HG03175 (cell line): ENCODE results near the gene RARB.

Experiments
- ATAC-seq: cut with Tn5 transposase; IDR thresholded peaks from one replicate; pipeline ENCODE4 v1.9.1; 2021; ENCODE audit warnings: mild to moderate bottlenecking, moderate library complexity; ENCODE audit not compliant: unreplicated experiment

RARB gene

DNA sequence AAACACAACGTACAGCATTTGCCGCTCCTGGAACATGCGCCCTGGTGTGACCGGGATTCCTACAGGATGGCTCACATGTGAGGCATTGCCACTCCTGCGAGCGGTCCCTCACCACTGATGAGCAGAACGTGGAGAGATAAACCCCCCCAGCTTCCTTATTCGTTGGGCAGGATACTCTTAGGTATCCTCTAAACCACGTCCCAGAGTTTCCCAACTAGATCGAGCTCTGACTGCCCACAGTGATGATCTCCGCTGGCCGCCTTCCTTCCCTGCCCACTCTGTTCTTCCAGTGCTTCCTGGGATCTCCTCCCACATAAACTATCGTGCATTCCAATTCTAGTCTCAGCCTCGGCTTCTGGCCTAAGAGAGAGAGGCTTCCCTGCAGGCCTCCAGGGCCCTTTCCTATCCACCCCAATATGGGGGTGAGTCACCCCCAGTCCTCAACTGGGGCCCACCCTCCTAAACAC lies 144.9 kb downstream of the RARB start:
- no peak for ATAC-seq

DNA sequence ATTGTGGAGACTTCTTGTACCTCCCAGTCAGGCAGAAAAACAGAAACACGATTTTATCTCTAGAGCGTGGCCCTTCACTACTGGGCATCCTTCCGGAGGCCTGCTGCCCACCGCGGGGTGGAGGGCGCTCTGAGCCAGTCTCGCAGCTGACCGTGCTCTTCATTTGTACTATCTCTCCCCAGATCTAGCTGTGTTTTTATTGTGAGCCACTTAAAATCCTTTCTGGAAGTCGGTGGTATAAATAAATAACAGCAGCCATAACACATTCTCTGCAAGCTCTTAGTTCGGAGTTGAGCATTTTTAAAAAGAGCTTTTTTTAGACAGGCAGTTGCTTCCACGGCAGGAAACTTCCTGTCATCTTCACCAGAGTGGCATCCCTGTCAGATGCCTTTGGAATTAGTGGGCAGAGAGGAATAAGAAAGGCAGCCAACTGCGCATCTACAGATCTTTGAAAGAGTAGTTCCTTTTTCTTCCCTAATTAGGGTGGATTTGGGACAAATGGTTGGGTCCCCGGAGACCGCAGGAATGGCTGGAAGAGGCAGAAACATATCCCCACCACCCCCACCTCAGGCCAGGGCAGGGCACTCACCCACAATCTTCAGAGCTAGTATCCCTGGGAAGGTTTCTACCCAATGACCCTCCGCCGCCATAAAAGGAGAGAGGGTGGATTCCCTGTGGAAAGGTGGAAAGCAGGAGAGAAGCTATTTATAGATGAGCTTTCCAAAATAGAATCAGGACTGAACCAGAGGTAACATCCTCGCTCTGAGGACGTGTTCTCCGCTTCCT lies 145.5 kb downstream of the RARB start:
- ATAC-seq, result no peak

DNA sequence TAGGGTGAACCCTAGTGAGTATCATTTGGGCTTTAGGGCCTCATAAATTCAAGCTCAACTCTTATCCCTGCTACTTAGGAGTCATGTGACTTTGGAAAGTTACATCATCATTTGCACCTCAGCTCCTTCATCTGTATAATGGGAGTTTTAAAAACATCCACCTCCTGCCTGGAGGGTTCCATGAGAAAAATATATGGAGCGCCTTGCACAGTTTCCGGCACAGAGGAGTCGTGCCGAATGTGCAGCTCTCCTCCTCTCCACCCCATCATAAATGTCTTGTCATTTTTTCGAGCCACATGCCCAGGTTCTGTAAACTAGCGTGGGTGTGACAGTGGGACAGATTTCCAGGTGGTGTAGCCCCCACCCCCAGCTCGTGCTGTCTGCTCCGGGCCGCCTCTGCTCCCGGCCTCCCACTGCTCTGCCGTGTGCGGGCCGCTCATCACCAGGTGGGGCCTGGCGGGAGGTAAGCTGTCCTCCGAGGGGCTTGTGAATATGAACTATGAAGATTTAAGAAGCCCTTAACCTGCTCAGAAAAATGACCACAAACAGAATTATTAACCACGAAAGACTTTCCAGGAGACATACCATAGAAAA lies 146.2 kb downstream of the RARB start:
- no peak for ATAC-seq

DNA sequence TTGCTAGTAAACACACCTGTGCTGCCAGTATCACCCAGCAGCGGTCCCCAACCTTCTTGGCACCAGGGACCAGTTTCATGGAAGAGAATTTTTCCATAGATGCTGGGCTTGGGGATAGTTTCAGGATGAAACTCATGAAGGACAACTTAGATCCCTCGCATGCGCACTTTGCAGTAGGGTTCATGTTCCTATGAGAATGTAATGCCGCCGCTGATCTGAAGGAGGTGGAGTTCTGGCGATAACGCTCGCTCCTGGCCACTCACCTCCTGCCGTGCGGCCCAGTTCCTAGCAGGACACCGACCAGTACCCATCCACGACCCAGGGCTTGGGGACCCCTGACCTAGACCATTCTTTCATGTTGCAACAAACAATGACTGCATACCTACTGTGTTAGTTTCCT lies 146.9 kb downstream of the RARB start:
- no peak for ATAC-seq

DNA sequence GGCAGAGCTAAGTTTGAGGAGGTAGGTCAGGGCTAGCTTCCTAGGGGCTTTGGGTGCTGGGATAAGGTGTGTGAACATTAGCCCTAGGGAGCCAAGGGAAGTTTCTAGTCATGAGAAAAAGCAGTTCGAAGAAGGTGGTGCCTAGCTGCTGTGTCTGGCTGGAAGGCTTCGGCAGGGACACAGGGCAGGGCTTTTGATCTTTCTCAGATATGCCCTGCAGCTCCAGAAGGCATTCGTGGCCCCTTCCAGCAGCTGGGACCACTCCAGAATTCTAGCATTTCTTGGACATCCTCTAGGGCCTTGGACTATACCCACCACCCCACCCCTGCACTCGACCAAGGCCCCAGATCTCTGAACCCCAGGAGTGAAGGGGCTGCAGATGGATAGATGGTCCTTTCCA lies 148.1 kb downstream of the RARB start:
- ATAC-seq, result no peak

DNA sequence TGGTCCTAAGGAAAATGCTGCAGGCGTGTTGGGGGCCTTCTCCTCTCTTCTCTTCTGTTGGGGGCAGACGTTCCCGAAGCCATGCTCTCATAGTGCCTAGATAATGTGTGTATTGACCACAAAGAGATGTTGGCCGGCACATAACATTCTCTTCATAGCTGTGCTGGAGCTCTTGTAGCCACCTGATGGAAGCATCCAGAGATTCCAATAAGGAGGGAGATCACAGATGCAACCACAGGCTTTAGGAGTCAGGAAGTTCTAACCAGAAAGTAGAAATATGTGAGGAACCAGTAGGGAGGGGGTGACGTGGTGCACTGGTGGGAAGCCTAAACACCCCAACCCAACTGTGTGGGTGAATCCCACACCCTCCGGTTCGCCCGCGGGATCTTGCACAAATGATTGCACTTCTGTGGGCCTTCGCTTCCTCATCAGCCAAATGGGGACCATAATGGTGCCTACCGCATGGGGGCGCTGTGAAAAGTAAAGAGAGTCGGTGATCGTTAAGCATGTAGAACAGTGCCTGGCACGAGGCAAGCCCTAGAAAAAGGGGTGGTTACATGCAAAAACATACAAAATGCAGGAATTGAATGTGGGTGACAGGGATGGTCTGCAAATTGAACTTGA lies 148.9 kb downstream of the RARB start:
- ATAC-seq, result no peak

DNA sequence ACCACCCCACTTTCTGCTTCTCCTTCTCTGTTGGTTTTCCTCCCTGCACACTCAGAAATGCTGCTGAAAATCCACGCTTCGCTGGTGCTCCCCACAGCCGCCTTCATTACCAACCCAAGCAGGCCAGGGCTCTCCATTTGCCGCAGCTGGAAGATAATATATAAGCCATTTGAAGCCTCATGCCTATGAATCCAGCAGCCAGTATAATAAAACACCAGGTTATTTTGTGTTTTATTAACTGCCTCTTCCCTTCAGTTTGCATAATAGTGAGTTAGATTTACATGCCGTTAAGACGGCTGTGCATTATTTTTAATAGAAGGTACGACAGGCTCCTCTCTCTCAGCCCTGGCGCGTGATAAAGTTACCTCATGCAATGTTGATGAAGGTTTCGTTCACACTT lies 150.0 kb downstream of the RARB start:
- ATAC-seq, result no peak

DNA sequence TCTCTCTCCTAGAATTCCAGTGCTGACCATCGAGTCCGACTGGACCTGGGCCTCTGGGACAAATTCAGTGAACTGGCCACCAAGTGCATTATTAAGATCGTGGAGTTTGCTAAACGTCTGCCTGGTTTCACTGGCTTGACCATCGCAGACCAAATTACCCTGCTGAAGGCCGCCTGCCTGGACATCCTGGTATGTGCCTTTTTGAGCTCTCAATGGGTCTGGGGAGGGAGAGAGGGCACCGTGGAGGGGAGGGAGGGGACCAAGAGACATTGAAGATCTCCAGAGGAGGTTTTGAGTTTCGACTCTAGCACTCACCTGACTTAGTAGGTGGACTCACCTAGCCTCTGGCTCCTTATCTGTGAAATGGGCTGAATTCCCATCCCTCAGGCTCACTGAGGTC lies 152.5 kb downstream of the RARB start:
- no peak for ATAC-seq

DNA sequence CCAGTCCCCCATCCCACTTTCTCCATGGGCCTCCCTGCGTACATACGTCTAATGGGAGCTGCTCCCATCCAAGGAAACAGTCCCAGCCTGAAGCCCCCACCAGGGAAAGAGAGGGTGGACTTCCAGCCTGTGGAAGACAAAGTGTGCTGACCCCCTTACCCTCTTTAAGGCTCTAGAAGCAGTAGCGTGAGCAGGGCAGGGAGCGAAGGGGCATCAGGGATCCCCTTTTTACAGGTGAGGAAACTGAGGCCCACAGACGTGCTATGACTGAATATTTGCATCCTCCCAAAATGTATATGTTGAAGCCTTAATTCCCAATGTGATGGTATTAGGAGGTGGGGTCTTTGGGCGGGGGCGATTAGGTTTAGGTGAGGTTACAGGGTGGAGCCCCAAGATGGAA lies 153.3 kb downstream of the RARB start:
- no peak for ATAC-seq

DNA sequence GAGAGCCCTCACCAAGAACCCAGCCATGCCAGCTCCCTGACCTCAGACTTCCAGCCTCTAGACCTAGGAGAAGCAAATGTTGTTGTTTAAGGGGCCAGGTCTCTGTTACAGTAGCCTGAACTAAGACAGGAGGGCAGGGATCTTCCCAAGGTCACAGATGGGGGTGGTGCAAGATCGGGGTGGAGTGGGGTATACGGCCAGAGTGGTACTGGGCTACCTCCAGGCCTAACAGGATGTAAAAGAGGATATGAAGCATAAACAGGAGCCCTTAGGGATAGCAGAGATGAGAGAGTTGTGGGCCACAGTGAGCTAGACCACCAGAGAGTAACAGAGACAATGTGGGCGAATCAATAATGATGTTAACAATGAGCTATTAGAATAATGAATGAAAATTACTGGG lies 153.8 kb downstream of the RARB start:
- ATAC-seq, result no peak

DNA sequence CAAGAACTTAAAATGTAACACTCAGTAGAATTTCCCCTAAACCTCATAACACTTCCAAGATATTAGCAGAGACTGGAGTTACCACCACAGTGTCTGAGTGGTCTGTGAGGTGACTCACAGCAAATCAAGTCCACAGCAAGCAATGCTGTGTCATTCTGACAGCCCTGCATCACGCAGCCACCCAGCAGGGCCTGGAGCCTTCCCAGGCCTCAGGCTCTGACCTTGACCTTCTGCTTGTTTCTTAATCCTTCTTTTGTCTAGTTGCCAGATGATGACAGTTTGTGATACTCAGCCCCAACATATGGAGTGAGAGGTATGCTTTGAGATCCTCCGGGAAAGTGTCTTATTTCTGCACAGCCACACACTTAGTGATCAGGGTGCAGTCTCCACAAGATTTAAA lies 154.2 kb downstream of the RARB start:
- ATAC-seq, result no peak

DNA sequence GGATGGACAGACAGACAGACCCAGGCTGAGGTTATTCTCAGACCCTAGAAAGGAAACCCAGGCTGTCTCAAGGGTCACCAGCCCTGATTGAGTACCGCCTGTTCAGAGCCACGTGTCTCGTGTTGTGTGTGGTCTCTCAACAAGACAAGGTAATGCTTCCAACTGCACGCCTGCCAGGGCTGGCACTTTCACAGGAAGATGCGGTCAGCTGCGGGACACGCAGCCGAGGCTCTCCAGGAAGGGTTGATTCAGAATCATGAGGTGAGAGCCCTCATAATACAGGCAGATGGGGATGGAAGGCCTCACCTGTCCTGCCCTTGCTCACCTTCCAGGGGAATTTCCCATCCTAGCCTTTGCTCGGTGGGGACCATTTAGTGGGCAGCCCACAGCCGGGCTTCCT lies 155.3 kb downstream of the RARB start:
- no peak for ATAC-seq

DNA sequence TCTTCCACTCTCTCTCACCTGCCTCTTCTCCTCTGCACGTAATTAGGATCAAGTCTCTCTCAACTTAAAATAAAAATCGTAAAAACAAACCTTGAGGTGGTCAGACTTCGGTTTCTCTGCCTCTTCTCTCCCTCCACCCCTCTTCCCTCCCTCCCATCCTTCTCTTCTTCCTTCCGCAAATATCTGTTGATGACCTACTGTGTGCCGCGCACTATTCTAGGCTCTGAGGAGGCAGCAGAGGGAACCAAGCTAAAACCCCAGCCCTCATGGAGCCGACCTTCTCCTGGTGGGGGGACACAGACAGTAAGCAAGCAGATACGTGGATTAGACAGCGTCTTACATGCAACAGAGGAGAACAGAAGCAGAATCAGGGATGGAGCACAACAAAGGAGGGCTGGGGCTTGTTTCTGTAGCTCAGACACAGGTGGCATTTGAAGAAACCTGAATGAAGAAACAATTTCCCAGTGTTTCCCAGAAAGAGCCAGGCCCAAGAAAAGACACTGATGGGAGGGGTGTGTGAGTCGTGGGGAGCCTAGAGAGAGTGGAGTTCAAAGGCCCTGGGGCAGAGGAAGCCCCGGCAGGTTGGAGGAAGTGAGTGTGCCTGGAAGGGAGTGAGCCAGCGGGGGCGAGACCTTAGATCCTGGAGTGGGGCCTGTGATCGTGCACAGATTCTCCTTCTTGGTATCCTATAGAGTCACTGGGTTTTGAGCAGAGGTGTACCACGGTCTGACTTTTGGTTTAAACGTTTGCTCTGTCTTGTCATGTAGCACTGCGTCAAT lies 156.1 kb downstream of the RARB start:
- no peak for ATAC-seq

DNA sequence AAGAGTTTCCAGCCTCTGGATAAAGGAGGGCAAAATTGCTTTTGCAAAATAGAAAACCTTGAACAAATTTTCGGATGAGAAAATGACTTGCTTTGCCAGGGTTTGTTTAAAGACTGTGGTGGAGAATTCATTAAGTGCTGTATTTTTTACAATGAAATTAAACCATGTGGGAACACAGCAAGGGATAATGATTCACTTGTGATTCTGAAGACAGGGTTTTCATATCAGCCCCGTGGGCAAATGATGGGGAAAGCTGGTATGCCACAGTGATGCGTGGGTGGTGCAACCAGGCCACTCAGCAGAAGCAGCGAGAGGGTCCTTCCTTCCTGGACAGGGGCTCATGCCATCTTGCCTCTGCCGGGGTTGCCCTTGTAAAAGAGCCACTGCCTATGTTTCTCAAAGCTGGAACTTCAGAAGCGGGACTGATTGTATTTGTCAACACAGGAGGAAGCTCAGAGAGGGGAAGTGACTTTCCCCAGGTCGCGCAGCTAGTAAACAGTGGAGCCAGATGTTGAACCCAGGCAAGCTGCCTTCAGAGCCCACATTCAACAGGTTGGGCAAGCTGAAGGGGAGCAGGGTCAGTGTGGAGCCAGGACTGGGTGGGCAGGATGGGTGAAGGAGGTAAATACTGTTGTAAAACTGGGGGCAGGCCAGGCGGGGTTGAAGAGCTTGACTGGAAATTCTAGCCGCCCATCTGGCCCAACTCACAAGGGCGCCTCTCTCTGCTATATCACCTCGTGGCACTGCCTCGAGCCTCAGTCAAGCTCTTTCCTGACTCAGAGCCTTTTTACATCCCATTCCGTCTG lies 157.5 kb downstream of the RARB start:
- ATAC-seq, result no peak

DNA sequence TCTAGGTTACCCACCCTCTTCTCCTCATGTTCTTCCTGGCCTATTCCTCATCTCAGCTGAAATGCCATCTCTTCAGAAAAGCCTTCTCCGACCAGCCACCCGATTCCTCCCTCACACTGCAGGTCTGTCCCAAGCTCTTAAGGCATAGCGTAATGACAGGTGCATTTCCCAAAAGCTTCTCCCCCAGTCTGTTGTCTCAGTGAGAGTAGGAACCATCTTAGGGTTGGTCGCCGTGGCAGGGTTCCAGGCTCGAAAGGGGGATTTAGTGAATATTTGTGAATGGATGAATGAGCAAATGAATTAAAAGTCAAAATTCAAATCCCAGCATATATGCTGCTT lies 158.1 kb downstream of the RARB start:
- ATAC-seq, result no peak

DNA sequence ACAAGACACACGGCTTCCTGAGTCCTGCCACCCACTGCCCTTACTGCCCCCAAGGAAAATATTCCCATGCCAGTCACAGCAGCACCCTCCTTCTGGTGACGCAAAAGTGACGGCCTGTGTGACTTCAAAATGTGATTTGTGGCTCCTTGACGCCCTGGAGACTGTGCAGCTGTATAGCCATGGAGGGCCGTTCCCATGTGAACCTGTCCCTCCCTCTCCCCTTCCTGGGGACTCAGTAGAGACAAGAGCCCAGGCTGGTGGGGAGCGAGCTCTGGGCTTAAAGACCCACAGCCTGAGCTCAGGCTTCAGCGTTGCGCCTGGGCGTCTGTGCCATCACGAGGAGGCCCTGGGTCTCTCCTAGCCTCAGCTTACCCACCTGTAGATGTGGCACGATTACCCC lies 158.5 kb downstream of the RARB start:
- no peak for ATAC-seq

DNA sequence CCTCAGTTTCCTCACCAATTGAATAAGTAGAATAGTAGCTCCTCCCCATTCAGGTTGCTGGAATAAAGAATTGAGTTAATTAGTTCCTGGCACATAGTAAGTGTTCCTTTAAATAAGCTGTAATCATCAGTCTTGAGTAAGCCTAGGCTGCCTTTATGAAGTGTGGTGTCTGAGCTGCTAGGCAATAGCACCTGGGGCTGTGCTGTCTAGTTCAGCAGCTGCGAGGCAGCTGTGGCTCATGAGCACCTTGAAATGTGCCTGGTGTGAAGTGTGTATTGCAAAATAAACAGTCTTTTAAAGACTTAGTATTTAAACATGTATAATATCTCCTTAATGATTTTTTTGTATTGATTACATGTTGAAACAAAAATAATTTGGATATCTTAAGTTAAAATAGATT lies 159.0 kb downstream of the RARB start:
- ATAC-seq, result no peak

DNA sequence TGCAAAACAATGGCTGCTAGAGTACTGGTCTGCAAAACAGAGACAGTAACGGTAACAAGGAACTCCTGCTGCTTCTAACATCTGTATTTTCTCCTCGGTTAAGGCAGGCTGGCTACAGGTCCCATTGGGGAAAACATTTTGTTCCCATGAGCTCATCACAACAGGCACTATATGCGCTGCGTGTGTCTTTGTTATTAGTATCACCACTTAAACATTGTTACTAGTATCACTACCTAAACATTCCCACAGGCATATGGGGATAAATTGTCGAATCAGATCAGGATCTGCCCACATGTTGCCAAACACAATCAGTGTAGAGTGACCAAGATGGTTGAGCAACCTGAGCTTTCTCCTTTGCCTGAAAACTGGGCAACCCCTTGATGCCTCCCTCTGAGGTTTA lies 159.5 kb downstream of the RARB start:
- no peak for ATAC-seq

DNA sequence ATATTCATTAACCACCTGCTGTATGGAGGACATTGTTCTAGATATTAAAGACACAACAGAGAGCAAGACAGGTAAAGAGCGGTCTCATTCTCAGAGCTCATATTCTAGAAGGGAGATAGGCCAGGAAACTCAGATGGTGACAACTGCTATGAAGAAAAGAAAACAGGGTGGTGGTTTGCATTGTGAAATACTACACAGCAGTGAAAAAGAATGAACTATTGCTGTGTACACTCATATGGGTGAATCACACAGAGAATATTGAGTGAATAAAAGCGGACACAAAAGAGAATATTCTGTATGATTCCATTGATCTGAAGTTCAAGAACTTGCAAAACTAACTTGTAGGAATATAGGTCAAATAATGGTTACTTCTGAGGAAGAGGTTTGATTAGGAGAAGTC lies 159.9 kb downstream of the RARB start:
- no peak for ATAC-seq

DNA sequence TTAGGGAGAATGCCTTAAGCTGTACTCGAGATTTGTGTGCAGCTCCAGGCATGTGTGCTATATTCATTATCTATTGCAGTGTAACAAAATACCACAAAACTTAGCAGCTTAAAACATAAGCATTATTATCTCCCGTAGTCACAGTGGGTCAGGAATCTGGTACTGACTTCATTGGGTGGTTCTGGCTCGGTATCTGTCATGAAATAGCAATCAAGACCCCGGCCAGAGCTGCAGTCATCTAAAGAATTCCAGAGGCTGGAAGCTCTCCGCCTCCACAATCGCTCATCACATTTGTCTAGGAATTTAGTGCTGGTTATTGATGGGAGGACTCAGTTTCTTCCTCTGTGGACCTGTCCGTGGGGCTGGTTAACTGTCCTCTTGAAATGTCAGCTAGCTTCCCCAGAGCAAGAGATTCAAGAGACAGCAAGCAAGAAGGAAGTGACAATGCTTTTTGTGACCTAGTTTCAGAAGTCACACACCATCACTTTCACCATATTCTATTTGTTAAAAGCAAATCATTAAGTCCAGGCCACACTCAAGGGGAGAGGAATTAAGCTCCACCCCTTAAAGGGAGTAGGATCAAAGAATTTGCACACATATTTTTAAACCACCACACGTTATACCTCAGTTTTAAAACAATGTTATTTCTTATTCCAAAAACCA lies 160.5 kb downstream of the RARB start:
- ATAC-seq, result peak; percentile 50
